PC-3 (cell line): ENCODE measurements around the gene MEGF6. TPM values are rescaled to one million over a fixed set of nuclear protein-coding genes. Genes with fewer than 3 reads are reported as not detected.
"Not testable (repeated sequence)": the region's sequence is repeated elsewhere in the genome, so short reads cannot be mapped to it uniquely, and the experiment has no call there.

Experiments
- ATAC-seq: fragments of 200-7000 bp; cut with Tn5 transposase; 2 replicates; pipeline ENCODE4 v1.9.1; 2020; ENCODE audit warnings: mild to moderate bottlenecking, moderate library complexity
- BruUV-seq: library from RNA; stranded (reverse); fragments of 400-500 nt; replicated peaks from 2 replicates; lab custom pipeline; 2021; lab: Mats Ljungman, UMichigan
- CTCF ChIA-PET: fragments of 300-600 bp; sonication (Branson Sonifier 250); formaldehyde crosslinking; loops from one replicate; lab custom pipeline; 2022; ENCODE audit warnings: antibody characterized with exemption; lab: Charles Lee
- POLR2A ChIA-PET: fragments of 300-600 bp; sonication (Branson Sonifier 250); formaldehyde crosslinking; loops from one replicate; lab custom pipeline; 2022; ENCODE audit warnings: antibody characterized with exemption; ENCODE audit not compliant: unreplicated experiment; lab: Charles Lee
- DNase-seq: peaks from one replicate; pipeline ENCODE4 v3.0.0-alpha.2; 2015
- H2AFZ ChIP-seq: fragments of 300-600 bp; sonication (generic); 2 replicates; pipeline ENCODE4 v1.6.0; 2016; ENCODE audit warnings: antibody characterized with exemption, low read length
- H3F3A ChIP-seq: fragments of 300-600 bp; sonication (generic); one replicate; pipeline ENCODE4 v1.6.0; 2017; ENCODE audit warnings: antibody characterized with exemption, low read length, control low read depth, mild to moderate bottlenecking; ENCODE audit not compliant: unreplicated experiment
- H3K27ac ChIP-seq: fragments of 300-600 bp; sonication (generic); 2 replicates; pipeline ENCODE4 v1.5.1; 2016; ENCODE audit warnings: mild to moderate bottlenecking, low read length
- H3K27me3 ChIP-seq: fragments of 300-600 bp; sonication (generic); 2 replicates; pipeline ENCODE4 v1.6.1; 2016; ENCODE audit warnings: low read length, mixed read lengths
- H3K36me3 ChIP-seq: fragments of 300-600 bp; sonication (generic); 2 replicates; pipeline ENCODE4 v1.6.1; 2016; ENCODE audit warnings: low read depth, mixed run types, low read length, mixed read lengths
- H3K4me1 ChIP-seq: fragments of 300-600 bp; sonication (generic); 2 replicates; pipeline ENCODE4 v1.5.1; 2016; ENCODE audit warnings: low read length; ENCODE audit not compliant: insufficient read depth
- H3K4me2 ChIP-seq: fragments of 300-600 bp; sonication (generic); 2 replicates; pipeline ENCODE4 v1.6.0; 2016; ENCODE audit warnings: low read length
- H3K4me3 ChIP-seq: fragments of 300-600 bp; sonication (generic); 2 replicates; pipeline ENCODE4 v1.5.1; 2016; ENCODE audit warnings: mild to moderate bottlenecking, low read length, mixed read lengths
- H3K79me2 ChIP-seq: fragments of 300-600 bp; sonication (generic); 2 replicates; pipeline ENCODE4 v1.6.1; 2017; ENCODE audit warnings: low read length, mixed read lengths
- H3K9ac ChIP-seq: fragments of 300-600 bp; sonication (generic); 2 replicates; pipeline ENCODE4 v1.6.0; 2016; ENCODE audit warnings: mild to moderate bottlenecking, low read length
- H3K9me2 ChIP-seq: fragments of 300-600 bp; sonication (generic); replicated peaks from 2 replicates; pipeline ENCODE4 v1.6.1; 2016; ENCODE audit warnings: mixed run types, low read length, mixed read lengths
- H3K9me3 ChIP-seq: fragments of 300-600 bp; sonication (generic); 2 replicates; pipeline ENCODE4 v1.6.1; 2016; ENCODE audit warnings: low read length, mixed read lengths
- H4K20me1 ChIP-seq: fragments of 300-600 bp; sonication (generic); 2 replicates; pipeline ENCODE4 v1.6.1; 2016; ENCODE audit warnings: low read length, mixed read lengths
- EZH2 ChIP-seq: fragments of 300-600 bp; sonication (generic); IDR thresholded peaks from one replicate; pipeline ENCODE4 v1.6.1; 2017; ENCODE audit warnings: antibody characterized with exemption, mild to moderate bottlenecking, low read length; ENCODE audit not compliant: unreplicated experiment
- EZH2phosphoT487 ChIP-seq: fragments of 300-600 bp; sonication (generic); IDR thresholded peaks from 2 replicates; pipeline ENCODE4 v1.6.1; 2018; ENCODE audit warnings: mild to moderate bottlenecking, antibody characterized with exemption, low read length, borderline replicate concordance
- intact Hi-C: fragments of 100-400 bp; cut with micrococcal nuclease; formaldehyde crosslinking; loops from 2 replicates; pipeline ENCODE4 v1.9.0; 2023
- total RNA-seq: library from RNA; depleted of rRNA; stranded (reverse); fragments of >200 nt; gene quantifications from 2 replicates; pipeline ENCODE4 v1.2.3, GENCODE V29; 2014
- TF ChIP-seq, protein P1 (sequence below): fragments of 300-600 bp; sonication (generic); conservative IDR thresholded peaks from 2 replicates; pipeline ENCODE4 v1.5.1; 2017; ENCODE audit warnings: antibody characterized with exemption, low read depth, mild to moderate bottlenecking, low read length

The MEGF6 gene
- total RNA-seq, 1 experiment from 2014 or later: 32.5 TPM

DNA sequence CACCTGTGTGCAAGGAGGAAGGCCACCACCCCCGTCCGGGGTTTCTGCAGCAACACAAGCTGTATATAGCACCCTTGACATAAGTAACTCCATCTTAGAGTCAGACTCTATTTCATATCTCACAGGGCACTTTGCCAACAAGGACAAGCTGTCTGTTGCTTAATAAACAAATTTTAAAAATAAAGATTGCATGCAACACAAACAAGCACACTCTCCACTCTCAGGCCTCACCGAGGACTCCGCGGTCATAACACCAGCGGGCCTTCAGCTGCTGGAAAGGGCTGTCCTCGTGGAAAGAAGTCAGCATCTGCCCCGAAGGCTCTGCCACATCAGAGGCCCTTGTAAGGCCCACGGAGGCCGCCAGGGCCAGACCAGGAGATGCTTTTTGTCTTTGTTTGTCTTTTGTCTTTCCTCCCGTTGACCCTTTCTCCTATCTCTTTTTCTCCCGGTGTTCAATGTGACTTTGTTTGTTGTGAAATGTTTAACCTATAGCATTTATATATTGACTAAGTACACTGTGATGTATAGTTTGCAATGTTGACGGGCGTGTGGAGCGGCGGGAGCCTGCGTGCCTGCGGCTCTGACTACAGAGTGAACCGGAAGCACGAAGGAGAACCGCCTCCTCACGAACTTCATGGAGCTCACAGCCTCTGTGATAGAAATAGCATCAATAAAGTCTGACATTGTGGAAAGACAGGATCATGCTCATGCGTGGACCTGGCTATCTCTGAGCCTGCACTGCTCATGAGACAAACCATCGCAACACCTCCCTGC lies 24.1 kb downstream of the MEGF6 start:
- H3K4me2 ChIP-seq: peak overlapping the region; percentile 30
- H3K9me2 ChIP-seq: no peaks in the 10 kb centered on the region
- H3K4me3 ChIP-seq: no peak overlapping the region
- H3K4me1 ChIP-seq: peaks cover 10% of the 10 kb centered on the region
- ChIA-PET POLR2A (no interaction called here), CTCF (interaction anchor here (0.6 to 2.5 kb wide), 7 partner anchors 28 to 134 kb away, joined by 3 to 29 read pairs (median 4); no protein-coding TSS in a partner anchor)
- H3K27ac ChIP-seq: peak overlapping the region; percentile 28
- H3K36me3 ChIP-seq: no peaks in the 10 kb centered on the region
- H3K27me3 ChIP-seq: no peaks in the 10 kb centered on the region
- ATAC-seq (peak; percentile 98), DNase-seq (peak; percentile 97)
- no TSS peak for BruUV-seq
- intact Hi-C loops: loop anchor here (1.0 kb wide), 2 partner anchors 32 to 96 kb away; no protein-coding TSS in a partner anchor
- H2AFZ ChIP-seq: no peak overlapping the region
- no peaks in the 10 kb centered on the region for H4K20me1 ChIP-seq
- H3F3A ChIP-seq: peaks cover 5% of the 10 kb centered on the region
- no peaks in the 10 kb centered on the region for H3K9me3 ChIP-seq
- TF ChIP-seq EZH2phosphoT487: peak; percentile 93
- TF ChIP-seq, protein P1, sequence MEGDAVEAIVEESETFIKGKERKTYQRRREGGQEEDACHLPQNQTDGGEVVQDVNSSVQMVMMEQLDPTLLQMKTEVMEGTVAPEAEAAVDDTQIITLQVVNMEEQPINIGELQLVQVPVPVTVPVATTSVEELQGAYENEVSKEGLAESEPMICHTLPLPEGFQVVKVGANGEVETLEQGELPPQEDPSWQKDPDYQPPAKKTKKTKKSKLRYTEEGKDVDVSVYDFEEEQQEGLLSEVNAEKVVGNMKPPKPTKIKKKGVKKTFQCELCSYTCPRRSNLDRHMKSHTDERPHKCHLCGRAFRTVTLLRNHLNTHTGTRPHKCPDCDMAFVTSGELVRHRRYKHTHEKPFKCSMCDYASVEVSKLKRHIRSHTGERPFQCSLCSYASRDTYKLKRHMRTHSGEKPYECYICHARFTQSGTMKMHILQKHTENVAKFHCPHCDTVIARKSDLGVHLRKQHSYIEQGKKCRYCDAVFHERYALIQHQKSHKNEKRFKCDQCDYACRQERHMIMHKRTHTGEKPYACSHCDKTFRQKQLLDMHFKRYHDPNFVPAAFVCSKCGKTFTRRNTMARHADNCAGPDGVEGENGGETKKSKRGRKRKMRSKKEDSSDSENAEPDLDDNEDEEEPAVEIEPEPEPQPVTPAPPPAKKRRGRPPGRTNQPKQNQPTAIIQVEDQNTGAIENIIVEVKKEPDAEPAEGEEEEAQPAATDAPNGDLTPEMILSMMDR: no peak
- no peaks in the 10 kb centered on the region for H3K79me2 ChIP-seq
- no peak overlapping the region for H3K9ac ChIP-seq

DNA sequence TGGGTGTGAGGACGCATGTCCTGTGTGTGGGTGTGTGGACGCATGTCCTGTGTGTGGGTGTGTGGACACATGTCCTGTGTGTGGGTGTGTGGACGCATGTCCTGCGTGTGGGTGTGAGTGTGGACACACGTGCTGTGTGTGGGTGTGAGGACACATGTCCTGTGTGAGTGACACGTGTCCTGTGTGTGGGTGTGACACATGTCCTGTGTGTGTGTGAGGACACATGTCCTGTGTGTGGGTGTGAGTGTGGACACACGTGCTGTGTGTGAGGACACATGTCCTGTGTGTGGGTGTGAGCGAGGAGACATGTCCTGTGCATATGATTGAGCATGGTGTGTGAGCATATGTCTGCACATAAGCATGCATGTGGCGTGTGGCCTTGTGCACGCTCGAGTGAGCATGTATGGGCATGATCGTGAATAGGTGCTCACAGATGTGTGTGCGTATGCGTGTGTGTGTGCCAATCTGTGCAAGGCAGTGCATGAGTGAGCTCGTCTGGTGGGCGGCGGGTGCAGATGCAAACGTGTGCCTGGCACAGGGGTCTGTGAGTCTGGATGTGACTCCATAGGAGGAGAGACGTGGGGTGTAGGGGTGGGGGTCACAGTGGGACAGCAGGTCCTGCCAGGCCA lies 25.3 kb downstream of the MEGF6 start:
- H3K36me3 ChIP-seq: no peaks in the 10 kb centered on the region
- no peaks in the 10 kb centered on the region for H4K20me1 ChIP-seq
- H3F3A ChIP-seq: peaks cover 5% of the 10 kb centered on the region
- H3K9me2 ChIP-seq: no peaks in the 10 kb centered on the region
- intact Hi-C loops: no loop called here
- peaks cover 10% of the 10 kb centered on the region for H3K4me1 ChIP-seq
- no peaks in the 10 kb centered on the region for H3K9me3 ChIP-seq
- TF ChIP-seq, protein P1: no peak
- TF ChIP-seq EZH2phosphoT487 (no peak), EZH2 (no peak)
- no peaks in the 10 kb centered on the region for H3K27me3 ChIP-seq
- H2AFZ ChIP-seq: no peak overlapping the region
- ATAC-seq (no peak), DNase-seq (no peak)
- no peak overlapping the region for H3K9ac ChIP-seq
- BruUV-seq: no TSS peak
- CTCF ChIA-PET: no interaction called here
- POLR2A ChIA-PET: no interaction called here
- no peak overlapping the region for H3K4me2 ChIP-seq
- no peak overlapping the region for H3K4me3 ChIP-seq
- no peak overlapping the region for H3K27ac ChIP-seq
- no peaks in the 10 kb centered on the region for H3K79me2 ChIP-seq

DNA sequence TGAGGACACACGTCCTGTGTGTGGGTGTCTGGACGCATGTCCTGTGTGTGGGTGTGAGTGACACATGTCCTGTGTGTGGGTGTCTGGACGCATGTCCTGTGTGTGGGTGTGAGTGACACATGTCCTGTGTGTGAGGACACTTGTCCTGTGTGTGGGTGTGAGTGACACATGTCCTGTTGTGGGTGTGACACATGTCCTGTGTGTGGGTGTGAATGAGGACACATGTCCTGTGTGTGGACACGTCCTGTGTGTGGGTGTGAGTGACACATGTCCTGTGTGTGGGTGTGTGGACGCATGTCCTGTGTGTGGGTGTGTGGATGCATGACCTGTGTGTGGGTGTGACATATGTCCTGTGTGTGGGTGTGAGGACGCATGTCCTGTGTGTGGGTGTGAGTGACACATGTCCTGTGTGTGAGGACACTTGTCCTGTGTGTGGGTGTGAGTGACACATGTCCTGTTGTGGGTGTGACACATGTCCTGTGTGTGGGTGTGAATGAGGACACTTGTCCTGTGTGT lies 25.9 kb downstream of the MEGF6 start:
- H2AFZ ChIP-seq, POLR2A ChIA-PET, H3K9me2 ChIP-seq, H3K9me3 ChIP-seq, H3K4me2 ChIP-seq, H3F3A ChIP-seq, BruUV-seq, CTCF ChIA-PET, H3K4me3 ChIP-seq, ATAC-seq, H4K20me1 ChIP-seq, H3K79me2 ChIP-seq, intact Hi-C loops, H3K27ac ChIP-seq, H3K27me3 ChIP-seq, H3K9ac ChIP-seq, H3K36me3 ChIP-seq, DNase-seq, H3K4me1 ChIP-seq: not testable (repeated sequence)
